ENCODE measurements around the gene ST8SIA2.

DNA sequence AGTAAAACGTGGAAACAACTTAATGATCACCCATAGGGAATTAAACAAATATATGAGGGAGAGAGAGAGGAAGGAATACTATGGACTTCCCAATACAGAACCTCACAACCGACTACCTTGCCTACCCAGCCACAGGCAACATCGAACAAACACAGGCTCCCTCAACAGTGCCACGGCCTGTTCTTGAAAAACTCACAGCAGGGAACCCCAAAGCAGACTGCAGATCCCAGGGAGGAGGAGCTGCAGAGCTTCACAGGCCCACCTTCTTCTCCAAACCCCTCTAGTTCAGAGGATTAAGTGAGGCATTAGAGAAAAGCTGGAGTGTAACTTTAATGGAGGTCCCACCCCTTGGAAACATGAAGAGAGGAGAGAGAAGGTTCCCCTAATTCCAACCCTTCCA is 110.2 kb downstream of the ST8SIA2 start:
- TF ChIP-seq POLR2A (IDR thresholded peaks at IDR 0.05; ENCODE audit: low read depth, low read length) (no peak), NR2C2 (IDR thresholded peaks at IDR 0.05; ENCODE audit: borderline replicate concordance, control insufficient read depth, insufficient read length, low read depth) (no peak), POLR2AphosphoS5 (IDR thresholded peaks at IDR 0.05; ENCODE audit: low read length) (no peak), CBX5 (IDR thresholded peaks at IDR 0.05; ENCODE audit: low read depth) (no peak), CBFB (IDR thresholded peaks at IDR 0.05; ENCODE audit: low read depth) (no peak), KLF5 (IDR thresholded peaks at IDR 0.05; ENCODE audit: partially characterized antibody) (no peak)
- TF ChIP-seq, protein P1, sequence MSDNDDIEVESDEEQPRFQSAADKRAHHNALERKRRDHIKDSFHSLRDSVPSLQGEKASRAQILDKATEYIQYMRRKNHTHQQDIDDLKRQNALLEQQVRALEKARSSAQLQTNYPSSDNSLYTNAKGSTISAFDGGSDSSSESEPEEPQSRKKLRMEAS (IDR thresholded peaks at IDR 0.05; ENCODE audit: low read depth, low read length), result no peak
- TF ChIP-seq, protein P2, sequence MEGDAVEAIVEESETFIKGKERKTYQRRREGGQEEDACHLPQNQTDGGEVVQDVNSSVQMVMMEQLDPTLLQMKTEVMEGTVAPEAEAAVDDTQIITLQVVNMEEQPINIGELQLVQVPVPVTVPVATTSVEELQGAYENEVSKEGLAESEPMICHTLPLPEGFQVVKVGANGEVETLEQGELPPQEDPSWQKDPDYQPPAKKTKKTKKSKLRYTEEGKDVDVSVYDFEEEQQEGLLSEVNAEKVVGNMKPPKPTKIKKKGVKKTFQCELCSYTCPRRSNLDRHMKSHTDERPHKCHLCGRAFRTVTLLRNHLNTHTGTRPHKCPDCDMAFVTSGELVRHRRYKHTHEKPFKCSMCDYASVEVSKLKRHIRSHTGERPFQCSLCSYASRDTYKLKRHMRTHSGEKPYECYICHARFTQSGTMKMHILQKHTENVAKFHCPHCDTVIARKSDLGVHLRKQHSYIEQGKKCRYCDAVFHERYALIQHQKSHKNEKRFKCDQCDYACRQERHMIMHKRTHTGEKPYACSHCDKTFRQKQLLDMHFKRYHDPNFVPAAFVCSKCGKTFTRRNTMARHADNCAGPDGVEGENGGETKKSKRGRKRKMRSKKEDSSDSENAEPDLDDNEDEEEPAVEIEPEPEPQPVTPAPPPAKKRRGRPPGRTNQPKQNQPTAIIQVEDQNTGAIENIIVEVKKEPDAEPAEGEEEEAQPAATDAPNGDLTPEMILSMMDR (IDR thresholded peaks at IDR 0.05 in 2 of 3, conservative IDR thresholded peaks at IDR 0.05 in 1 of 3; ENCODE audit: control insufficient read depth in 2 of 3, extremely low read depth in 1 of 3, insufficient read depth in 1 of 3, low read depth in 3 of 3, low read length in 3 of 3), result no peak
